HepG2 (cell line): Measurements from ENCODE around the gene ABHD17B. TPM values are rescaled to one million over a fixed set of nuclear protein-coding genes. Genes with fewer than 3 reads are reported as not detected.

ENCODE experiments used
- DZIP1 ChIP-seq: sonication (generic); formaldehyde crosslinking; IDR thresholded peaks from 2 replicates; pipeline ENCODE4 v1.5.0; 2020; ENCODE audit warnings: mild to moderate bottlenecking, missing genetic modification reagents
- FOXC1 ChIP-seq: sonication (generic); formaldehyde crosslinking; IDR thresholded peaks from 2 replicates; pipeline ENCODE4 v1.8.0; 2022; ENCODE audit warnings: mild to moderate bottlenecking, missing genetic modification reagents, borderline replicate concordance
- HCFC1 ChIP-seq: fragments of 150-350 bp; IDR thresholded peaks from 2 replicates; pipeline ENCODE4 v1.6.1; 2014; ENCODE audit warnings: low read depth, low read length
- JARID2 ChIP-seq: sonication (generic); formaldehyde crosslinking; IDR thresholded peaks from 2 replicates; pipeline ENCODE4 v1.8.1; 2023; ENCODE audit warnings: missing genetic modification reagents, inconsistent platforms; ENCODE audit not compliant: insufficient replicate concordance
- KAT8 ChIP-seq: IDR thresholded peaks from 2 replicates; pipeline ENCODE4 v1.6.1; 2016; ENCODE audit warnings: missing genetic modification reagents, missing compliant biosample characterization
- KLF11 ChIP-seq: IDR thresholded peaks from 2 replicates; pipeline ENCODE4 v1.6.1; 2016; ENCODE audit warnings: missing compliant biosample characterization
- NFE2L2 ChIP-seq: fragments of 150-350 bp; IDR thresholded peaks from 2 replicates; pipeline ENCODE4 v1.6.1; 2014; ENCODE audit warnings: low read length
- ONECUT2 ChIP-seq: sonication (generic); formaldehyde crosslinking; IDR thresholded peaks from 2 replicates; pipeline ENCODE4 v1.4.0; 2020; ENCODE audit warnings: missing genetic modification reagents
- PHF21A ChIP-seq: sonication (generic); formaldehyde crosslinking; IDR thresholded peaks from 2 replicates; pipeline ENCODE4 v1.5.0; 2020; ENCODE audit warnings: mild to moderate bottlenecking, missing genetic modification reagents
- RXRB ChIP-seq: IDR thresholded peaks from 2 replicates; pipeline ENCODE4 v1.6.1; 2016; ENCODE audit warnings: borderline replicate concordance, missing genetic modification reagents, missing compliant biosample characterization
- ZBTB20 ChIP-seq: sonication (generic); formaldehyde crosslinking; IDR thresholded peaks from 2 replicates; pipeline ENCODE4 v1.8.1; 2023; ENCODE audit warnings: missing genetic modification reagents, low read depth, mild to moderate bottlenecking, borderline replicate concordance
- ZFP41 ChIP-seq: sonication (generic); formaldehyde crosslinking; IDR thresholded peaks from 2 replicates; pipeline ENCODE4 v1.4.0; 2020; ENCODE audit warnings: mild to moderate bottlenecking, missing genetic modification reagents, borderline replicate concordance
- ZNF143 ChIP-seq: sonication (generic); formaldehyde crosslinking; IDR thresholded peaks from 2 replicates; pipeline ENCODE4 v1.4.0; 2020; ENCODE audit warnings: missing genetic modification reagents
- ZNF224 ChIP-seq: sonication (generic); formaldehyde crosslinking; IDR thresholded peaks from 2 replicates; pipeline ENCODE4 v1.5.0; 2020; ENCODE audit warnings: mild to moderate bottlenecking, missing genetic modification reagents
- ZNF629 ChIP-seq: sonication (generic); formaldehyde crosslinking; conservative IDR thresholded peaks from 2 replicates; pipeline ENCODE4 v1.5.0; 2020; ENCODE audit warnings: missing genetic modification reagents
- polyA plus RNA-seq, 8 experiments: library from polyadenylated mRNA; depleted of rRNA in 3 of 8; stranded (reverse) in 7 of 8; unstranded in 1 of 8; fragments of >200 nt; fragmentation: Illumina TruSeq in 4 of 8; extraction: Trizol in 4 of 8; gene quantifications; 2 replicates each; pipeline versions ENCODE4 v1.2.1 to v1.2.3, GENCODE V29; 2011 to 2016; ENCODE audit warnings: low read depth in 4 of 8, missing spikeins in 1 of 8, mixed read lengths in 1 of 8; ENCODE audit not compliant: insufficient read depth in 1 of 8
- total RNA-seq, 5 experiments: library from RNA; depleted of rRNA; stranded (reverse); fragments of >200 nt; fragmentation: Illumina TruSeq; extraction: Trizol; gene quantifications; 2 replicates each; pipeline ENCODE4 v1.2.3, GENCODE V29; 2016; ENCODE audit warnings: low read depth in 1 of 5
- TF ChIP-seq, protein P1 (sequence below): sonication (generic); formaldehyde crosslinking; IDR thresholded peaks from 2 replicates; pipeline ENCODE4 v1.4.0; 2020; ENCODE audit warnings: mild to moderate bottlenecking, missing genetic modification reagents
- TF ChIP-seq, protein P2 (sequence below): sonication (generic); formaldehyde crosslinking; IDR thresholded peaks from 2 replicates; pipeline ENCODE4 v1.4.0; 2020; ENCODE audit warnings: missing genetic modification reagents
- TF ChIP-seq, protein P3 (sequence below): sonication (generic); formaldehyde crosslinking; IDR thresholded peaks from 2 replicates; pipeline ENCODE4 v1.4.0; 2020; ENCODE audit warnings: missing genetic modification reagents, borderline replicate concordance

The ABHD17B gene
- total and polyA plus RNA-seq, 2 of the 13 experiments (the other 11 are each of a cell fraction or from before 2014, with no cell fraction given): 11.3 to 22.0 TPM

GRCh38 chr9:71910650-71911060 lies 338 bp downstream of the ABHD17B start (continued):
- no peak for TF ChIP-seq JARID2
- TF ChIP-seq KLF11 (CRISPR knock-in tag): no peak
- TF ChIP-seq, protein P1, sequence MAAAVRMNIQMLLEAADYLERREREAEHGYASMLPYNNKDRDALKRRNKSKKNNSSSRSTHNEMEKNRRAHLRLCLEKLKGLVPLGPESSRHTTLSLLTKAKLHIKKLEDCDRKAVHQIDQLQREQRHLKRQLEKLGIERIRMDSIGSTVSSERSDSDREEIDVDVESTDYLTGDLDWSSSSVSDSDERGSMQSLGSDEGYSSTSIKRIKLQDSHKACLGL (CRISPR knock-in tag): 0 out of 2 replicates have a peak, but pooled peaks have one; percentile 2
- TF ChIP-seq ONECUT2 (CRISPR knock-in tag): no peak
- TF ChIP-seq, protein P2, sequence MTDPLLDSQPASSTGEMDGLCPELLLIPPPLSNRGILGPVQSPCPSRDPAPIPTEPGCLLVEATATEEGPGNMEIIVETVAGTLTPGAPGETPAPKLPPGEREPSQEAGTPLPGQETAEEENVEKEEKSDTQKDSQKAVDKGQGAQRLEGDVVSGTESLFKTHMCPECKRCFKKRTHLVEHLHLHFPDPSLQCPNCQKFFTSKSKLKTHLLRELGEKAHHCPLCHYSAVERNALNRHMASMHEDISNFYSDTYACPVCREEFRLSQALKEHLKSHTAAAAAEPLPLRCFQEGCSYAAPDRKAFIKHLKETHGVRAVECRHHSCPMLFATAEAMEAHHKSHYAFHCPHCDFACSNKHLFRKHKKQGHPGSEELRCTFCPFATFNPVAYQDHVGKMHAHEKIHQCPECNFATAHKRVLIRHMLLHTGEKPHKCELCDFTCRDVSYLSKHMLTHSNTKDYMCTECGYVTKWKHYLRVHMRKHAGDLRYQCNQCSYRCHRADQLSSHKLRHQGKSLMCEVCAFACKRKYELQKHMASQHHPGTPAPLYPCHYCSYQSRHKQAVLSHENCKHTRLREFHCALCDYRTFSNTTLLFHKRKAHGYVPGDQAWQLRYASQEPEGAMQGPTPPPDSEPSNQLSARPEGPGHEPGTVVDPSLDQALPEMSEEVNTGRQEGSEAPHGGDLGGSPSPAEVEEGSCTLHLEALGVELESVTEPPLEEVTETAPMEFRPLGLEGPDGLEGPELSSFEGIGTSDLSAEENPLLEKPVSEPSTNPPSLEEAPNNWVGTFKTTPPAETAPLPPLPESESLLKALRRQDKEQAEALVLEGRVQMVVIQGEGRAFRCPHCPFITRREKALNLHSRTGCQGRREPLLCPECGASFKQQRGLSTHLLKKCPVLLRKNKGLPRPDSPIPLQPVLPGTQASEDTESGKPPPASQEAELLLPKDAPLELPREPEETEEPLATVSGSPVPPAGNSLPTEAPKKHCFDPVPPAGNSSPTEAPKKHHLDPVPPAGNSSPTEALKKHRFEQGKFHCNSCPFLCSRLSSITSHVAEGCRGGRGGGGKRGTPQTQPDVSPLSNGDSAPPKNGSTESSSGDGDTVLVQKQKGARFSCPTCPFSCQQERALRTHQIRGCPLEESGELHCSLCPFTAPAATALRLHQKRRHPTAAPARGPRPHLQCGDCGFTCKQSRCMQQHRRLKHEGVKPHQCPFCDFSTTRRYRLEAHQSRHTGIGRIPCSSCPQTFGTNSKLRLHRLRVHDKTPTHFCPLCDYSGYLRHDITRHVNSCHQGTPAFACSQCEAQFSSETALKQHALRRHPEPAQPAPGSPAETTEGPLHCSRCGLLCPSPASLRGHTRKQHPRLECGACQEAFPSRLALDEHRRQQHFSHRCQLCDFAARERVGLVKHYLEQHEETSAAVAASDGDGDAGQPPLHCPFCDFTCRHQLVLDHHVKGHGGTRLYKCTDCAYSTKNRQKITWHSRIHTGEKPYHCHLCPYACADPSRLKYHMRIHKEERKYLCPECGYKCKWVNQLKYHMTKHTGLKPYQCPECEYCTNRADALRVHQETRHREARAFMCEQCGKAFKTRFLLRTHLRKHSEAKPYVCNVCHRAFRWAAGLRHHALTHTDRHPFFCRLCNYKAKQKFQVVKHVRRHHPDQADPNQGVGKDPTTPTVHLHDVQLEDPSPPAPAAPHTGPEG (CRISPR knock-in tag): no peak
- no peak for TF ChIP-seq KAT8
- no peak for TF ChIP-seq NFE2L2
- TF ChIP-seq DZIP1 (CRISPR knock-in tag): no peak
- TF ChIP-seq ZNF143 (CRISPR knock-in tag): no peak
- no peak for TF ChIP-seq ZBTB20 (CRISPR knock-in tag)
- TF ChIP-seq, protein P3, sequence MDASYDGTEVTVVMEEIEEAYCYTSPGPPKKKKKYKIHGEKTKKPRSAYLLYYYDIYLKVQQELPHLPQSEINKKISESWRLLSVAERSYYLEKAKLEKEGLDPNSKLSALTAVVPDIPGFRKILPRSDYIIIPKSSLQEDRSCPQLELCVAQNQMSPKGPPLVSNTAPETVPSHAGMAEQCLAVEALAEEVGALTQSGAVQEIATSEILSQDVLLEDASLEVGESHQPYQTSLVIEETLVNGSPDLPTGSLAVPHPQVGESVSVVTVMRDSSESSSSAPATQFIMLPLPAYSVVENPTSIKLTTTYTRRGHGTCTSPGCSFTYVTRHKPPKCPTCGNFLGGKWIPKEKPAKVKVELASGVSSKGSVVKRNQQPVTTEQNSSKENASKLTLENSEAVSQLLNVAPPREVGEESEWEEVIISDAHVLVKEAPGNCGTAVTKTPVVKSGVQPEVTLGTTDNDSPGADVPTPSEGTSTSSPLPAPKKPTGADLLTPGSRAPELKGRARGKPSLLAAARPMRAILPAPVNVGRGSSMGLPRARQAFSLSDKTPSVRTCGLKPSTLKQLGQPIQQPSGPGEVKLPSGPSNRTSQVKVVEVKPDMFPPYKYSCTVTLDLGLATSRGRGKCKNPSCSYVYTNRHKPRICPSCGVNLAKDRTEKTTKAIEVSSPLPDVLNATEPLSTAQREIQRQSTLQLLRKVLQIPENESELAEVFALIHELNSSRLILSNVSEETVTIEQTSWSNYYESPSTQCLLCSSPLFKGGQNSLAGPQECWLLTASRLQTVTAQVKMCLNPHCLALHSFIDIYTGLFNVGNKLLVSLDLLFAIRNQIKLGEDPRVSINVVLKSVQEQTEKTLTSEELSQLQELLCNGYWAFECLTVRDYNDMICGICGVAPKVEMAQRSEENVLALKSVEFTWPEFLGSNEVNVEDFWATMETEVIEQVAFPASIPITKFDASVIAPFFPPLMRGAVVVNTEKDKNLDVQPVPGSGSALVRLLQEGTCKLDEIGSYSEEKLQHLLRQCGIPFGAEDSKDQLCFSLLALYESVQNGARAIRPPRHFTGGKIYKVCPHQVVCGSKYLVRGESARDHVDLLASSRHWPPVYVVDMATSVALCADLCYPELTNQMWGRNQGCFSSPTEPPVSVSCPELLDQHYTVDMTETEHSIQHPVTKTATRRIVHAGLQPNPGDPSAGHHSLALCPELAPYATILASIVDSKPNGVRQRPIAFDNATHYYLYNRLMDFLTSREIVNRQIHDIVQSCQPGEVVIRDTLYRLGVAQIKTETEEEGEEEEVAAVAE (CRISPR knock-in tag): no peak
- no peak for TF ChIP-seq HCFC1
- no peak for TF ChIP-seq ZFP41 (CRISPR knock-in tag)
- no peak for TF ChIP-seq PHF21A (CRISPR knock-in tag)
- no peak for TF ChIP-seq FOXC1 (CRISPR knock-in tag)
- TF ChIP-seq RXRB (CRISPR knock-in tag): no peak
- no peak for TF ChIP-seq ZNF629
- no peak for TF ChIP-seq ZNF224 (CRISPR knock-in tag)
